GM12873 (cell line): Measurements from ENCODE around the gene LGALS8.

Source experiments
- TF ChIP-seq, protein P1 (sequence below): IDR thresholded peaks from 2 replicates; pipeline ENCODE4 v1.5.1; 2012; ENCODE audit warnings: low read depth, mild to moderate bottlenecking, moderate library complexity, low read length, control low read depth; ENCODE audit not compliant: insufficient read depth; ENCODE audit errors: missing control alignments

Gene LGALS8

DNA sequence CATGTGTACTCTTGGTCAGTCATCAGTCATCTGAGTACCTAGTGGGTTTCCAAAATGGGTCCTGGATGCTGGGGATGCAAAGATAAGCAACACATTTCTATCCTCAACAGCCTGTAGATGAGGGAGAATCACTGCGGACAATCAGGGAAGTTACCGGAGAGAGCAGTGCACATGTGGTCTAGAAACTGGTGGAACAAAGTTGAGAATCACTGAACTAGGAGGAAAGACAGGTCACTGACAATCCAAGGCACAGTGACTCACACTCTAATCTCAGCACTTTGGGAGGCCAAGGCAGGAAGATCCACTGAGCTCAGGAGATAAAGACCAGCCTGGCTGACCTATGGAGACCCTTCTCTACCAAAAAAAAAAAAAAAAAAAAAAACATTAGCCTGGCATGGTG lies 31.4 kb upstream of the LGALS8 start:
- TF ChIP-seq, protein P1, sequence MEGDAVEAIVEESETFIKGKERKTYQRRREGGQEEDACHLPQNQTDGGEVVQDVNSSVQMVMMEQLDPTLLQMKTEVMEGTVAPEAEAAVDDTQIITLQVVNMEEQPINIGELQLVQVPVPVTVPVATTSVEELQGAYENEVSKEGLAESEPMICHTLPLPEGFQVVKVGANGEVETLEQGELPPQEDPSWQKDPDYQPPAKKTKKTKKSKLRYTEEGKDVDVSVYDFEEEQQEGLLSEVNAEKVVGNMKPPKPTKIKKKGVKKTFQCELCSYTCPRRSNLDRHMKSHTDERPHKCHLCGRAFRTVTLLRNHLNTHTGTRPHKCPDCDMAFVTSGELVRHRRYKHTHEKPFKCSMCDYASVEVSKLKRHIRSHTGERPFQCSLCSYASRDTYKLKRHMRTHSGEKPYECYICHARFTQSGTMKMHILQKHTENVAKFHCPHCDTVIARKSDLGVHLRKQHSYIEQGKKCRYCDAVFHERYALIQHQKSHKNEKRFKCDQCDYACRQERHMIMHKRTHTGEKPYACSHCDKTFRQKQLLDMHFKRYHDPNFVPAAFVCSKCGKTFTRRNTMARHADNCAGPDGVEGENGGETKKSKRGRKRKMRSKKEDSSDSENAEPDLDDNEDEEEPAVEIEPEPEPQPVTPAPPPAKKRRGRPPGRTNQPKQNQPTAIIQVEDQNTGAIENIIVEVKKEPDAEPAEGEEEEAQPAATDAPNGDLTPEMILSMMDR: no peak

DNA sequence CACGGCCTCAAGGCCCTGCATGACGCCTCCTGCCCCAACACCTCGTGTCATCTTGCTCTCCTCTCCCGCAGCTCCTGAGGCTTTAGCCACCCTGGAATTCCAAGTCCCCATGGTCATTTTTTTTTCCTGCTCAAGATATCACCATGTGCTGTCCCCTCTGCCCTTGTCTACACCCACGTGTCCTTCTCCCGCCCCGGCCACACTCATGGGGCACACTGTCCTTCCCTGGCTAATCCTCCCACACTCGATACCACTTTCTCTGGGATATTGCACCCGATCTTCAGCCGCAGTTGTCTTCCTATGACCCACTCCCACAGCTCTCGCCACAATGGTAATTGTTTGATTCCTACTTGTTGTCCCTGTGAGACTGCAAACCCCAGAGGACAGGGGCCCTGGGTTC lies 29.7 kb upstream of the LGALS8 start:
- TF ChIP-seq, protein P1: no peak

DNA sequence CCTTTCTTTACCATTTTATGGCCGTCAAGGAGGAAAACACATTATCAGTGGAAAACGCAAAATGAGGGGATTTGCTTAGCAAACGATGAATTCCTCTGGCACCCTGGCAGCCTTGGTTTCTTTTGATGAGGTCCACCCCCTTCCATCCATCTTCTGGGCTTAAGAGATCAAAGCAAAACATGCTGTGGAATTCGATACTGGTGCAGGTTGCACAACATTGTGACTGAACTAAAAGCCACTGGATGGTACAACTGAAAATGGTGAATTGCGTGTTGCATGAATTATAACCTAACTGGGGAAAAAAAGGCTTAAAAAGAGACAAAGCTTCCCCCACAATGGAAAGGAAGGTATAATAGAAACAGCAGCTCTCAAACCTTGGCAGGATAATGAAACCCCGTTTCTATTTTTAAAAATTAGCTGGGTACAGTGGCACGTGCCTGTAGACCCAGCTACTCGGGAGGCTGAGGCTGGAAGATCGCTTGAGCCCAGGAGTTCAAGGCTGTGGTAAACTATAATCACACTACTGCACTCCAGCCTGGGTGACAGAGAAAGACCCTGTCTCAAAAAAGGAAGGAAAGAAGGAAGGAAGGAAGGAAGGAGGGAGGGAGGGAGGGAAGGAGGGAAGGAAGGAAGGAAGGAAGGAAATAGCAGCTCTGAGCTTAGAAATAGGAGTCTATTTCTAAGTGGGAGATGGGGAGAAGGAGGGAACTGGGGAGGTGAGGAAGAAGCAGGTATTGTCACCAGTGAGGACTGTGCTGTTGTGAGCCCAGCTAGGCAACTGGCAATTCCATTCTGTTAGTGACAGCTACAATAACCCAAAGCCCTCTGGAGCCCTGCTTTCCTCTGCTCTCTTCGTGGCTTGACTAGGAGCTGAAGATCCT lies 29.0 kb upstream of the LGALS8 start:
- TF ChIP-seq, protein P1: no peak

DNA sequence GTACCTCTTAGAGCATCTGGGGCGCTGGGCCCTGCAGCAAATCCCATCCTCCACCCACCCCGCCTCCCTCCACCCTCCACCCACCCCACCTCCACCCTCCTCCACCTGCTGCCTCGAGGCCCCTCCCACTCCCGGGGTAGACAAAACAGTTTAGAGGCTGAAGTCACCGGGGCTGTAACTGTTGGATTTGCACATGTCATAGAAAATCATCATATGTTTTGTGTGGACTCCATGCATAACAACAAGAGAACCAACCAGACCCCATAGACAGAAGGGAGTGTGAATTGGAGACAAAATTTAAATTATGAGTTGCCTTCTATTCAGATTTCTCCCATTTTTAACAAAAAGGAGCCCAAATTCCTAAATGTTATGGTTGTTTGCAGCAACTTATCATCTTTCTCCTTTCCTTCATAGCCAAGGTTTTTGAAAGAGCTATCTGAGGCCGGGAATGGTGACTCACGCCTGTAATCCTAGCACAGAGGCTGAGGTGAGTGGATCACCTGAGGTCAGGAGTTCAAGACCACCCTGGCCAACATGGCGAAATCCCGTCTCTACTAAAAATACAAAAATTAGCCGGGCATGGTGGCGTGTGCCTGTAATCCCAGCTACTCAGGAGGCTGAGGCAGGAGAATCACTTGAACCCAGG lies 28.2 kb upstream of the LGALS8 start:
- TF ChIP-seq, protein P1: no peak

DNA sequence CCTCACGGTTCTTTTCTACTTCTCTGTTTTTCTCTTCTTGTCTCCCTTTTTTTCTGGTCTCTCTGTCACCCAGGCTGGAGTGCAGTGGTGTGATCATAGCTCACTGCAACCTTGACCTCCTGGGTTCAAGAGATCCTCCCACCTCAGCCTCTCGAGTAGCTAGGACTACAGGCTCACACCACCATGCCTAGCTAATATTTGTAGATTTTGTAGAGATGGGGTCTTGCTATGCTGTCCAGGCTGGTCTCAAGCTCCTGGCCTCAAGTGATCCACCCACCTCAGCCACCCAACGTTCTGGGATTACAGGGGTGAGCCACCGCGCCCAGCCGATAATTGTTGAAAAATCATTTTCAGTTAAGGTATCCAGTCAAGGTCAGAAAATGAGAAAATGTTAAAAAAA lies 25.9 kb upstream of the LGALS8 start:
- TF ChIP-seq, protein P1: no peak

DNA sequence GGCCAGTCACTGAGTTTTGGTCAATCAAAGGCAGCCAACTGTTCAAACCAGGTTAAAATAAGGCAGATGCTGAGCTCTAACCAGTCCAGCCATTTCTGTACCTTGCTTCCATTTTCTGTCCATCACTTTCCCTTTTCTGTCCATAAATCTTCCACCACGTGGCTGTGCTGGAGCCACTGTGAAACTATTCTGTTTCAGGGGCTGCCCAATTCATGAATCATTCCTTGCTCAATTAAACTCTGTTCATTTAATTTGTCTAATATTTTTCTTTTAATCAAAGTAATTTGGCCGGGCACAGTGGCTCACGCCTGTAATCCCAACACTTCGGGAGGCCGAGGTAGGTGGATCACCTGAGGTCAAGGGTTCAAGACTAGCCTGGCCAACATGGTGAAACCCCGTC lies 22.7 kb upstream of the LGALS8 start:
- TF ChIP-seq, protein P1: no peak

DNA sequence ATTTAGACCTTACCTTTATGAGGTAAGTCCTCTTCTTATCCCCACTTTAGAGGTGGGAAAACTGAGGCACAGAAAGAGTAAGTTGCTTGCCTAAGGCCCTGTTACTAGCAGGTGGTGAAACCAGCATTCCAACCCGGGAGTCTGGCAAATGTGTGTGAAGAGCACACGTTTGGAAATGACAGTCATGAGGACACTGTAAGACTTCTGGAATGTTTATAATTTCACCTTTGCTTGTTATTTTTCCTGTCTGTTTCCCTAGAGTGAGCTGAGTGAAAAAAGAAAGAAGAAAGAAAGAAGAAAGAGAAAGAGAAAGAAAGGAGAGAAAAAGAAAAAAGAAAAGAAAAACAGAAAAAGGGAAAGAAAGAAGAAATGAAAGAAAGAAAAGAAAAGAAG lies 21.2 kb upstream of the LGALS8 start:
- TF ChIP-seq, protein P1: no peak
